GM12878 (cell line): ENCODE measurements around the gene SLC25A48. TPM values are rescaled to one million over a fixed set of nuclear protein-coding genes. Genes with fewer than 3 reads are reported as not detected.

Experiments used
- ATAC-seq: fragments of 200-7000 bp; cut with Tn5 transposase; 3 replicates; pipeline ENCODE4 v1.9.1; 2020; ENCODE audit warnings: mild to moderate bottlenecking, moderate library complexity
- BruUV-seq: library from RNA; stranded (reverse); fragments of 400-500 nt; replicated peaks from 2 replicates; lab custom pipeline; 2021; lab: Mats Ljungman, UMichigan
- CTCF ChIA-PET: fragments of 300-600 bp; sonication (Branson Sonifier 250); formaldehyde crosslinking; extraction: SDS; loops from one replicate; lab custom pipeline; 2021; ENCODE audit warnings: inconsistent platforms; lab: Yijun Ruan, JAX
- POLR2A ChIA-PET: fragments of 350-600 bp; formaldehyde crosslinking; extraction: SDS; loops from one replicate; lab custom pipeline; 2021; ENCODE audit warnings: inconsistent platforms; lab: Charles Lee
- RAD21 ChIA-PET: fragments of 300-600 bp; sonication (Branson Sonifier 250); formaldehyde crosslinking; loops from one replicate; lab custom pipeline; 2023; ENCODE audit warnings: antibody characterized with exemption; ENCODE audit not compliant: unreplicated experiment; lab: Charles Lee
- SMC1A ChIA-PET: fragments of 300-600 bp; sonication (Branson Sonifier 250); formaldehyde crosslinking; loops from one replicate; lab custom pipeline; 2023; ENCODE audit not compliant: unreplicated experiment, uncharacterized antibody; lab: Charles Lee
- DNase-seq: peaks from one replicate; pipeline ENCODE4 v3.0.0-alpha.2; 2011; ENCODE audit warnings: low read depth, low spot score
- FAIRE-seq: peaks from 3 replicates; lab custom pipeline; 2011; peaks lifted over from hg19 to GRCh38; lab: Jason Lieb, UNC
- H2AFZ ChIP-seq: 2 replicates; pipeline ENCODE4 v1.6.0; 2011; ENCODE audit warnings: low read depth, low read length, control low read depth; ENCODE audit not compliant: control insufficient read depth
- H3K27ac ChIP-seq: 2 replicates; pipeline ENCODE4 v1.5.1; 2011; ENCODE audit warnings: control low read depth; ENCODE audit not compliant: control insufficient read depth, insufficient read depth
- H3K27me3 ChIP-seq, 2 experiments: replicated peaks in 1 of 2; 2 replicates each; pipeline versions ENCODE4 v1.6.0 to v1.6.1; 2011; ENCODE audit warnings: low read length in 1 of 2; ENCODE audit not compliant: control insufficient read depth in 2 of 2, insufficient read depth in 2 of 2
- H3K36me3 ChIP-seq, 2 experiments: 2 replicates each; pipeline ENCODE4 v1.5.1; 2011; ENCODE audit warnings: low read length in 1 of 2; ENCODE audit not compliant: control insufficient read depth in 2 of 2, insufficient read depth in 2 of 2
- H3K4me1 ChIP-seq: 2 replicates; pipeline ENCODE4 v1.6.1; 2011; ENCODE audit warnings: mild to moderate bottlenecking, low read length, moderate library complexity, mixed read lengths; ENCODE audit not compliant: control insufficient read depth, insufficient read depth
- H3K4me2 ChIP-seq: 2 replicates; pipeline ENCODE4 v1.6.0; 2011; ENCODE audit warnings: control low read depth; ENCODE audit not compliant: control insufficient read depth, insufficient read depth
- H3K4me3 ChIP-seq: fragments of 200-600 bp; sonication (generic); 2 replicates; pipeline ENCODE4 v1.5.1; 2016
- H3K79me2 ChIP-seq: 2 replicates; pipeline ENCODE4 v1.6.0; 2011; ENCODE audit warnings: low read length; ENCODE audit not compliant: control insufficient read depth, insufficient read depth
- H3K9ac ChIP-seq: 2 replicates; pipeline ENCODE4 v1.8.0; 2011; ENCODE audit warnings: low read length, control low read depth, mixed read lengths; ENCODE audit not compliant: control insufficient read depth, insufficient read depth
- H3K9me3 ChIP-seq: replicated peaks from 3 replicates; pipeline ENCODE4 v1.5.1; 2011; ENCODE audit warnings: mild to moderate bottlenecking, low read length; ENCODE audit not compliant: control insufficient read depth, insufficient read depth
- H4K20me1 ChIP-seq: 2 replicates; pipeline ENCODE4 v1.6.0; 2011; ENCODE audit not compliant: control insufficient read depth, insufficient read depth
- BACH1 ChIP-seq: fragments of 450-650 bp; IDR thresholded peaks from 2 replicates; pipeline ENCODE4 v1.6.1; 2017; ENCODE audit warnings: mild to moderate bottlenecking, borderline replicate concordance
- FOS ChIP-seq: IDR thresholded peaks from 3 replicates; pipeline ENCODE4 v1.6.1; 2011; ENCODE audit warnings: borderline replicate concordance; ENCODE audit not compliant: insufficient read length; ENCODE audit errors: extremely low read depth
- JUNB ChIP-seq: IDR thresholded peaks from 2 replicates; pipeline ENCODE4 v1.6.1; 2016; ENCODE audit warnings: antibody characterized with exemption, mild to moderate bottlenecking
- JUND ChIP-seq: IDR thresholded peaks from 2 replicates; pipeline ENCODE4 v1.6.1; 2012; ENCODE audit warnings: low read depth, mild to moderate bottlenecking, low read length, improper control_type of control experiment, moderate library complexity
- KDM1A ChIP-seq: fragments of 200-600 bp; sonication (generic); IDR thresholded peaks from 2 replicates; pipeline ENCODE4 v1.6.1; 2016; ENCODE audit warnings: borderline replicate concordance
- POLR2AphosphoS2 ChIP-seq: IDR thresholded peaks from 2 replicates; pipeline ENCODE4 v1.6.1; 2011; ENCODE audit warnings: low read depth, mild to moderate bottlenecking, low read length, improper control_type of control experiment, moderate library complexity
- SRF ChIP-seq, 2 experiments: IDR thresholded peaks; 2 replicates each; pipeline ENCODE4 v1.6.1; 2011; ENCODE audit warnings: low read depth in 2 of 2, low read length in 2 of 2, mild to moderate bottlenecking in 1 of 2, moderate library complexity in 1 of 2
- ZSCAN29 ChIP-seq: fragments of 450-650 bp; IDR thresholded peaks from 2 replicates; pipeline ENCODE4 v1.6.1; 2017; ENCODE audit warnings: mild to moderate bottlenecking, moderate library complexity
- WGBS: methylation state at CpG from one replicate; pipeline ENCODE4 v1.1.6; 2016; ENCODE audit warnings: low lambda C conversion rate; ENCODE audit not compliant: insufficient replicate concordance, insufficient coverage; ENCODE audit errors: missing lambda C conversion rate; 5-methylcytosine and 5-hydroxymethylcytosine counted together
- in situ Hi-C: fragments of 300-500 bp; cut with MboI; formaldehyde crosslinking; loops from 9 replicates; pipeline ENCODE4 v1.14.3; 2018; ENCODE audit warnings: mixed read lengths
- intact Hi-C: fragments of 100-400 bp; cut with micrococcal nuclease; formaldehyde crosslinking; loops from one replicate; pipeline ENCODE4 v1.14.2; 2022; ENCODE audit not compliant: unreplicated experiment
- polyA plus RNA-seq, 11 experiments: library from polyadenylated mRNA; depleted of rRNA in 4 of 11; unstranded in 6 of 11; stranded (reverse) in 5 of 11; fragments of >200 nt; fragmentation: Nextera tagmentation in 4 of 11; fragmentation: Illumina TruSeq in 1 of 11; extraction: Ambion mirVana in 4 of 11; extraction: Trizol in 1 of 11; gene quantifications; 1 replicate in 1 of 11; 2 replicates in 10 of 11; pipeline versions ENCODE4 v1.2.1 to v1.2.3, GENCODE V29; 2011 to 2016; ENCODE audit warnings: inconsistent platforms in 2 of 11, missing spikeins in 2 of 11, low read depth in 1 of 11
- total RNA-seq, 4 experiments: library from RNA; depleted of rRNA in 3 of 4; stranded (reverse); fragments of >200 nt in 3 of 4; fragmentation: Illumina TruSeq in 1 of 4; extraction: Trizol in 1 of 4; gene quantifications; 2 replicates each; pipeline versions ENCODE4 v1.2.1 to v1.2.3, GENCODE V29; 2013 to 2021
- TF ChIP-seq, protein P1 (sequence below): fragments of 450-650 bp; IDR thresholded peaks from 2 replicates; pipeline ENCODE4 v1.6.1; 2017; ENCODE audit warnings: antibody characterized with exemption, mild to moderate bottlenecking, moderate library complexity
- TF ChIP-seq, protein P2 (sequence below): fragments of 450-650 bp; formaldehyde crosslinking; IDR thresholded peaks from 2 replicates; pipeline ENCODE4 v1.5.0; 2022; ENCODE audit warnings: mild to moderate bottlenecking, missing genetic modification characterization

SLC25A48 gene
- total and polyA plus RNA-seq, 10 of the 15 experiments (the other 5 are each of a cell fraction or from before 2014, with no cell fraction given): 0.06 TPM; not detected in 9

DNA sequence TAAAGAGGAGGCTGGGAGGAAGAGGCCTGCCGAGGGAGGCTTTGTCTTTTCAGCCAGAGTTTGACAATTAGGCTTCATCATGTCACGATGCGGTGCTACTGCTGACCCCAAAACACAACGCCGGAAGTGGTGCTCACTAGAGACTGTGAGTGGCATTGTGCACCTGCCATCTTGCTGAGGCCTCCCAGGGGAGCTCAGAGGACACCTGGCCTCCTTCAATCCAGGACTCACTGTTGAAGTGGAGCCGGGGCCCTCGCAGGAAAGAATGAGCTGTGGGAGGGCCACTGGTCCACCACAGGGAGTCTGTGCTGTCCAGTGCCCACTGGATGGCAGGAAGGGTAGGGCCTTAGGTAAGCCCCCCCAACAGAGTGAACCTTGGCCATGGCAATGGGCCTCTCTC lies 12.7 kb upstream of the SLC25A48 start:
- DNase-seq (no peak), FAIRE-seq (no peak), ATAC-seq (no peak)
- no peak overlapping the region for H2AFZ ChIP-seq
- RAD21 ChIA-PET: no interaction called here
- 31% methylated on average over 7 of the region's 7 CpGs for WGBS
- SMC1A ChIA-PET: no interaction called here
- H3K4me3 ChIP-seq: no peak overlapping the region
- no peak for TF ChIP-seq SRF (IDR thresholded peaks at IDR 0.05; ENCODE audit: low read depth in 2 of 2, low read length in 2 of 2)
- TF ChIP-seq JUND: no peak
- no peak for TF ChIP-seq POLR2AphosphoS2
- TF ChIP-seq BACH1: no peak
- TF ChIP-seq, protein P1, sequence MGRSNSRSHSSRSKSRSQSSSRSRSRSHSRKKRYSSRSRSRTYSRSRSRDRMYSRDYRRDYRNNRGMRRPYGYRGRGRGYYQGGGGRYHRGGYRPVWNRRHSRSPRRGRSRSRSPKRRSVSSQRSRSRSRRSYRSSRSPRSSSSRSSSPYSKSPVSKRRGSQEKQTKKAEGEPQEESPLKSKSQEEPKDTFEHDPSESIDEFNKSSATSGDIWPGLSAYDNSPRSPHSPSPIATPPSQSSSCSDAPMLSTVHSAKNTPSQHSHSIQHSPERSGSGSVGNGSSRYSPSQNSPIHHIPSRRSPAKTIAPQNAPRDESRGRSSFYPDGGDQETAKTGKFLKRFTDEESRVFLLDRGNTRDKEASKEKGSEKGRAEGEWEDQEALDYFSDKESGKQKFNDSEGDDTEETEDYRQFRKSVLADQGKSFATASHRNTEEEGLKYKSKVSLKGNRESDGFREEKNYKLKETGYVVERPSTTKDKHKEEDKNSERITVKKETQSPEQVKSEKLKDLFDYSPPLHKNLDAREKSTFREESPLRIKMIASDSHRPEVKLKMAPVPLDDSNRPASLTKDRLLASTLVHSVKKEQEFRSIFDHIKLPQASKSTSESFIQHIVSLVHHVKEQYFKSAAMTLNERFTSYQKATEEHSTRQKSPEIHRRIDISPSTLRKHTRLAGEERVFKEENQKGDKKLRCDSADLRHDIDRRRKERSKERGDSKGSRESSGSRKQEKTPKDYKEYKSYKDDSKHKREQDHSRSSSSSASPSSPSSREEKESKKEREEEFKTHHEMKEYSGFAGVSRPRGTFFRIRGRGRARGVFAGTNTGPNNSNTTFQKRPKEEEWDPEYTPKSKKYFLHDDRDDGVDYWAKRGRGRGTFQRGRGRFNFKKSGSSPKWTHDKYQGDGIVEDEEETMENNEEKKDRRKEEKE: no peak
- no peak for TF ChIP-seq ZSCAN29
- TF ChIP-seq, protein P2, sequence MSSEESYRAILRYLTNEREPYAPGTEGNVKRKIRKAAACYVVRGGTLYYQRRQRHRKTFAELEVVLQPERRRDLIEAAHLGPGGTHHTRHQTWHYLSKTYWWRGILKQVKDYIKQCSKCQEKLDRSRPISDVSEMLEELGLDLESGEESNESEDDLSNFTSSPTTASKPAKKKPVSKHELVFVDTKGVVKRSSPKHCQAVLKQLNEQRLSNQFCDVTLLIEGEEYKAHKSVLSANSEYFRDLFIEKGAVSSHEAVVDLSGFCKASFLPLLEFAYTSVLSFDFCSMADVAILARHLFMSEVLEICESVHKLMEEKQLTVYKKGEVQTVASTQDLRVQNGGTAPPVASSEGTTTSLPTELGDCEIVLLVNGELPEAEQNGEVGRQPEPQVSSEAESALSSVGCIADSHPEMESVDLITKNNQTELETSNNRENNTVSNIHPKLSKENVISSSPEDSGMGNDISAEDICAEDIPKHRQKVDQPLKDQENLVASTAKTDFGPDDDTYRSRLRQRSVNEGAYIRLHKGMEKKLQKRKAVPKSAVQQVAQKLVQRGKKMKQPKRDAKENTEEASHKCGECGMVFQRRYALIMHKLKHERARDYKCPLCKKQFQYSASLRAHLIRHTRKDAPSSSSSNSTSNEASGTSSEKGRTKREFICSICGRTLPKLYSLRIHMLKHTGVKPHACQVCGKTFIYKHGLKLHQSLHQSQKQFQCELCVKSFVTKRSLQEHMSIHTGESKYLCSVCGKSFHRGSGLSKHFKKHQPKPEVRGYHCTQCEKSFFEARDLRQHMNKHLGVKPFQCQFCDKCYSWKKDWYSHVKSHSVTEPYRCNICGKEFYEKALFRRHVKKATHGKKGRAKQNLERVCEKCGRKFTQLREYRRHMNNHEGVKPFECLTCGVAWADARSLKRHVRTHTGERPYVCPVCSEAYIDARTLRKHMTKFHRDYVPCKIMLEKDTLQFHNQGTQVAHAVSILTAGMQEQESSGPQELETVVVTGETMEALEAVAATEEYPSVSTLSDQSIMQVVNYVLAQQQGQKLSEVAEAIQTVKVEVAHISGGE (CRISPR knock-in tag): no peak
- TF ChIP-seq FOS: no peak
- TF ChIP-seq KDM1A: no peak
- TF ChIP-seq JUNB: no peak
- H4K20me1 ChIP-seq: no peaks in the 10 kb centered on the region
- H3K4me2 ChIP-seq: no peak overlapping the region
- CTCF ChIA-PET: no interaction called here
- H3K9ac ChIP-seq: no peak overlapping the region
- intact Hi-C loops (no loop called here), in situ Hi-C loops (no loop called here)
- no peaks in the 10 kb centered on the region for H3K9me3 ChIP-seq
- H3K27me3 ChIP-seq: peaks cover 0 to 1% of the 10 kb centered on the region in 2 experiments; a peak in 3 of 4 replicates
- H3K27ac ChIP-seq: no peak overlapping the region
- no peaks in the 10 kb centered on the region for H3K4me1 ChIP-seq
- no peaks in the 10 kb centered on the region for H3K36me3 ChIP-seq
- H3K79me2 ChIP-seq: no peaks in the 10 kb centered on the region
- POLR2A ChIA-PET: no interaction called here
- no TSS peak for BruUV-seq
